HL-60 (cell line): ENCODE data around the gene PTPRQ.

ENCODE experiments used
- POLR2AphosphoS5 ChIP-seq: IDR thresholded peaks from 2 replicates; pipeline ENCODE4 v1.6.1; 2012; ENCODE audit warnings: low read depth
- SPI1 ChIP-seq: IDR thresholded peaks from 2 replicates; pipeline ENCODE4 v1.6.1; 2012; ENCODE audit warnings: low read depth, mild to moderate bottlenecking, borderline replicate concordance
- TF ChIP-seq, protein P1 (sequence below): IDR thresholded peaks from one replicate; pipeline ENCODE4 v1.5.1; 2011; ENCODE audit warnings: low read length, control low read depth, inconsistent platforms; ENCODE audit not compliant: insufficient read depth
- TF ChIP-seq, protein P2 (sequence below): IDR thresholded peaks from 2 replicates; pipeline ENCODE4 v1.6.1; 2012; ENCODE audit warnings: low read depth; ENCODE audit not compliant: insufficient replicate concordance

DNA sequence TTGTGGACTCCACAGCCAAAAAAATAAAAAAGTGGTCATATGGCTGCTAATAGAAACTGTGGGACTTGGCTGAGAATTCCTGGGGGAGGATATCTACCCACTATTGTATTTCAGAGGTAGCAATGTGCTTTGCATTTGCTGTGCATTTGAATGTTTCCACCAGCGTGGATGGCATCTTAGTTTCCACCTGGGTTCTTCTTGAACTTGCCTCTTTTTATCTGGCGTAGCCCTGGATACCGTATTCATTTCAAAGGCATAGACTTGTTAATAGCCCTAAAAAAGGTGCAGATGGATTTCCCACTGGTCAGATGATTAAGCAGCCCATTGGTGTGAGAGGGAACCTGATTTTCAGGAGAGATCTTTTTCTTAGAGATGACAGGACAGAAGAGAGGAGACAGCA lies 270.8 kb downstream of the PTPRQ start:
- TF ChIP-seq, protein P1, sequence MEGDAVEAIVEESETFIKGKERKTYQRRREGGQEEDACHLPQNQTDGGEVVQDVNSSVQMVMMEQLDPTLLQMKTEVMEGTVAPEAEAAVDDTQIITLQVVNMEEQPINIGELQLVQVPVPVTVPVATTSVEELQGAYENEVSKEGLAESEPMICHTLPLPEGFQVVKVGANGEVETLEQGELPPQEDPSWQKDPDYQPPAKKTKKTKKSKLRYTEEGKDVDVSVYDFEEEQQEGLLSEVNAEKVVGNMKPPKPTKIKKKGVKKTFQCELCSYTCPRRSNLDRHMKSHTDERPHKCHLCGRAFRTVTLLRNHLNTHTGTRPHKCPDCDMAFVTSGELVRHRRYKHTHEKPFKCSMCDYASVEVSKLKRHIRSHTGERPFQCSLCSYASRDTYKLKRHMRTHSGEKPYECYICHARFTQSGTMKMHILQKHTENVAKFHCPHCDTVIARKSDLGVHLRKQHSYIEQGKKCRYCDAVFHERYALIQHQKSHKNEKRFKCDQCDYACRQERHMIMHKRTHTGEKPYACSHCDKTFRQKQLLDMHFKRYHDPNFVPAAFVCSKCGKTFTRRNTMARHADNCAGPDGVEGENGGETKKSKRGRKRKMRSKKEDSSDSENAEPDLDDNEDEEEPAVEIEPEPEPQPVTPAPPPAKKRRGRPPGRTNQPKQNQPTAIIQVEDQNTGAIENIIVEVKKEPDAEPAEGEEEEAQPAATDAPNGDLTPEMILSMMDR = no peak
- TF ChIP-seq POLR2AphosphoS5 = no peak
- TF ChIP-seq, protein P2, sequence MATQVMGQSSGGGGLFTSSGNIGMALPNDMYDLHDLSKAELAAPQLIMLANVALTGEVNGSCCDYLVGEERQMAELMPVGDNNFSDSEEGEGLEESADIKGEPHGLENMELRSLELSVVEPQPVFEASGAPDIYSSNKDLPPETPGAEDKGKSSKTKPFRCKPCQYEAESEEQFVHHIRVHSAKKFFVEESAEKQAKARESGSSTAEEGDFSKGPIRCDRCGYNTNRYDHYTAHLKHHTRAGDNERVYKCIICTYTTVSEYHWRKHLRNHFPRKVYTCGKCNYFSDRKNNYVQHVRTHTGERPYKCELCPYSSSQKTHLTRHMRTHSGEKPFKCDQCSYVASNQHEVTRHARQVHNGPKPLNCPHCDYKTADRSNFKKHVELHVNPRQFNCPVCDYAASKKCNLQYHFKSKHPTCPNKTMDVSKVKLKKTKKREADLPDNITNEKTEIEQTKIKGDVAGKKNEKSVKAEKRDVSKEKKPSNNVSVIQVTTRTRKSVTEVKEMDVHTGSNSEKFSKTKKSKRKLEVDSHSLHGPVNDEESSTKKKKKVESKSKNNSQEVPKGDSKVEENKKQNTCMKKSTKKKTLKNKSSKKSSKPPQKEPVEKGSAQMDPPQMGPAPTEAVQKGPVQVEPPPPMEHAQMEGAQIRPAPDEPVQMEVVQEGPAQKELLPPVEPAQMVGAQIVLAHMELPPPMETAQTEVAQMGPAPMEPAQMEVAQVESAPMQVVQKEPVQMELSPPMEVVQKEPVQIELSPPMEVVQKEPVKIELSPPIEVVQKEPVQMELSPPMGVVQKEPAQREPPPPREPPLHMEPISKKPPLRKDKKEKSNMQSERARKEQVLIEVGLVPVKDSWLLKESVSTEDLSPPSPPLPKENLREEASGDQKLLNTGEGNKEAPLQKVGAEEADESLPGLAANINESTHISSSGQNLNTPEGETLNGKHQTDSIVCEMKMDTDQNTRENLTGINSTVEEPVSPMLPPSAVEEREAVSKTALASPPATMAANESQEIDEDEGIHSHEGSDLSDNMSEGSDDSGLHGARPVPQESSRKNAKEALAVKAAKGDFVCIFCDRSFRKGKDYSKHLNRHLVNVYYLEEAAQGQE = no peak
- TF ChIP-seq SPI1 = no peak
